ENCODE results near the gene ZNF414. TPM values are rescaled to one million over a fixed set of nuclear protein-coding genes. Genes with fewer than 3 reads are reported as not detected.

The ZNF414 gene
- total RNA-seq, 2 experiments from 2014 or later = 8.7 to 47.5 TPM

DNA sequence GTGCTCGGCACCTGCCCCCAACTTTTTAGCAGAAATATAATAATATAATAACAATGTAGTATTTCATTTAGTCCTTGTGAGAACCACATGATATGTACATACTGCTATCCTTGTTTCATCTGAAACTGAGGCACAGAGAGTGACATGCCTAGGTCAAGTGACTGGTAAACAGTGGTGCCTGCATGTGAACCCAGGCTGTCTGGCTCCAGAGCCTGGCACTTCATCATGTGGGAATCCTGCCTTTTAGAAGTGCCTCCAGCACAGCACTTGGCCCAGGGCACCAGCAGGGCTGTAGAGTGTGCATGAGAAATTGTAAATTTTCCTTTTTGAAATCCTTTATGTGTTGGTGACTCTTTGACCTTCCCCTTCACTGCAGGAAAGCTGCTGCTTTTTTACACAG, 39.0 kb downstream of the ZNF414 start:
- H2AFZ ChIP-seq (ENCODE audit: low read length) = no peak overlapping the region
- no TSS peak for BruUV-seq (replicated peaks)
- intact Hi-C loops (cut with micrococcal nuclease; ENCODE audit: unreplicated experiment) = no loop called here
- H4K20me1 ChIP-seq (ENCODE audit: insufficient read depth, low read length) = 0 out of 2 replicates have a peak, but pooled peaks cover 5% of the 10 kb centered on the region
- H3K27ac ChIP-seq (ENCODE audit: low read depth, low read length, poor library complexity, severe bottlenecking) = peak overlapping the region; percentile 92
- no peak for TF ChIP-seq EZH2phosphoT487 (IDR thresholded peaks at IDR 0.05; ENCODE audit: borderline replicate concordance, low read depth, low read length)
- TF ChIP-seq, protein P1, sequence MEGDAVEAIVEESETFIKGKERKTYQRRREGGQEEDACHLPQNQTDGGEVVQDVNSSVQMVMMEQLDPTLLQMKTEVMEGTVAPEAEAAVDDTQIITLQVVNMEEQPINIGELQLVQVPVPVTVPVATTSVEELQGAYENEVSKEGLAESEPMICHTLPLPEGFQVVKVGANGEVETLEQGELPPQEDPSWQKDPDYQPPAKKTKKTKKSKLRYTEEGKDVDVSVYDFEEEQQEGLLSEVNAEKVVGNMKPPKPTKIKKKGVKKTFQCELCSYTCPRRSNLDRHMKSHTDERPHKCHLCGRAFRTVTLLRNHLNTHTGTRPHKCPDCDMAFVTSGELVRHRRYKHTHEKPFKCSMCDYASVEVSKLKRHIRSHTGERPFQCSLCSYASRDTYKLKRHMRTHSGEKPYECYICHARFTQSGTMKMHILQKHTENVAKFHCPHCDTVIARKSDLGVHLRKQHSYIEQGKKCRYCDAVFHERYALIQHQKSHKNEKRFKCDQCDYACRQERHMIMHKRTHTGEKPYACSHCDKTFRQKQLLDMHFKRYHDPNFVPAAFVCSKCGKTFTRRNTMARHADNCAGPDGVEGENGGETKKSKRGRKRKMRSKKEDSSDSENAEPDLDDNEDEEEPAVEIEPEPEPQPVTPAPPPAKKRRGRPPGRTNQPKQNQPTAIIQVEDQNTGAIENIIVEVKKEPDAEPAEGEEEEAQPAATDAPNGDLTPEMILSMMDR (conservative IDR thresholded peaks at IDR 0.05; ENCODE audit: low read length) = no peak
- H3K4me2 ChIP-seq (ENCODE audit: low read length) = peak overlapping the region; percentile 67
- ChIA-PET POLR2A (no interaction called here), CTCF (ENCODE audit: unreplicated experiment) (no interaction called here)
- H3K9me2 ChIP-seq (ENCODE audit: insufficient read depth, low read length) = no peaks in the 10 kb centered on the region
- H3K9me3 ChIP-seq (ENCODE audit: low read length) = no peaks in the 10 kb centered on the region
- no peak overlapping the region for H3K4me3 ChIP-seq (ENCODE audit: low read depth, low read length, poor library complexity, severe bottlenecking)
- peaks cover 45% of the 10 kb centered on the region for H3K4me1 ChIP-seq (ENCODE audit: insufficient read depth, low read length, poor library complexity, severe bottlenecking)
- H3K79me2 ChIP-seq (ENCODE audit: insufficient read depth, low read depth, low read length) = peaks cover 54% of the 10 kb centered on the region
- H3K36me3 ChIP-seq (ENCODE audit: insufficient read depth, low read length) = peaks cover 86% of the 10 kb centered on the region
- no peak for DNase-seq (ENCODE audit: low spot score)

DNA sequence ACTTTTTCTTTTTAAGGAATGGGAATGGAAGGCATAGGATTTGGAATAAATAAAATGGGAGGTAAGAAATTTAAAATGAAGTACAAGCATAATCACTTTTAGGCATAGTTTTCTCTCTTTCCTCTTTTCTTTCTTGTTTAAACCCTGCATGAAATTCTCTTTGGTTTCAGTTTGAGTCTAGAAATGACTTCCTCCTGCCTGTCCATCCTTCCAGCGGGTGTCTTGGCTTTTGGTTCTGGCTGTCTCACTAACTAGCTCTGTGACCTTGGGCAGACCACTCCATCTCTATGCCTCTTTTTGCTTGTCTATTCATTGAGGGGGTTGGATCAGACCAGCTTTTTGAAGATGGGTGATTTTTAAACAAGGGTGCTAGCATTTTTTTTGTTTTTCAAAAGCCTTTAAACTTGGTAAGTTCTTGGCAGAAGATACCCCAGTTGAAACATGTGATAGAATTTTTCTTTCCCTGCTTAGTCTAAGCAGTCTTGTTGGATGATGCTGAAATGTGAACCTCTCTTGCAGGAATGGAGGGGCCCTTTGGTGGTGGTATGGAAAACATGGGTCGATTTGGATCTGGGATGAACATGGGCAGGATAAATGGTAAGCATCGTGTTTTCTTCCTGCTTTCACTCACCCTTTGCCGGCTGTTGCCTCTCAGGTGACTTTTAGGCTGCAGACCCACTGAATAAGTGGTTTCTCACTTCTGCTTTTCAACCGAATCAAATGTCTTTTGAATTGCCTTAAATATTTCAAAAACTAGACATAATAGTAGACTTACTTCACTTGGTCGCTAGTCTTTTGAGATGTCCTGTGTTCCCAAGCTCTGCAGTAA, 40.1 kb downstream of the ZNF414 start:
- Histone ChIP-seq H3K79me2 (ENCODE audit: insufficient read depth, low read depth, low read length) (peaks cover 45% of the 10 kb centered on the region), H4K20me1 (ENCODE audit: insufficient read depth, low read length) (peaks cover 5% of the 10 kb centered on the region; the same call in 1 of the 2 replicates), H3K27ac (ENCODE audit: low read depth, low read length, poor library complexity, severe bottlenecking) (peak overlapping the region; percentile 92), H2AFZ (ENCODE audit: low read length) (no peak overlapping the region), H3K9me3 (ENCODE audit: low read length) (no peaks in the 10 kb centered on the region), H3K9me2 (ENCODE audit: insufficient read depth, low read length) (no peaks in the 10 kb centered on the region), H3K36me3 (ENCODE audit: insufficient read depth, low read length) (peaks cover 91% of the 10 kb centered on the region), H3K4me3 (ENCODE audit: low read depth, low read length, poor library complexity, severe bottlenecking) (peak overlapping the region; percentile 35), H3K4me1 (ENCODE audit: insufficient read depth, low read length, poor library complexity, severe bottlenecking) (peaks cover 45% of the 10 kb centered on the region), H3K4me2 (ENCODE audit: low read length) (peak overlapping the region; percentile 67)
- CTCF ChIA-PET (ENCODE audit: unreplicated experiment) = no interaction called here
- TSS peak; percentile 44 for BruUV-seq (replicated peaks)
- DNase-seq (ENCODE audit: low spot score) = peak; percentile 84
- intact Hi-C loops (cut with micrococcal nuclease; ENCODE audit: unreplicated experiment) = loop anchor here (1.0 kb wide), 1 partner anchor 30 kb away; the partner anchor contains the start of gene HNRNPM
- no peak for TF ChIP-seq EZH2phosphoT487 (IDR thresholded peaks at IDR 0.05; ENCODE audit: borderline replicate concordance, low read depth, low read length)
- TF ChIP-seq, protein P1 (conservative IDR thresholded peaks at IDR 0.05; ENCODE audit: low read length) = no peak
- POLR2A ChIA-PET = interaction anchor here (0.6 to 1.1 kb wide), 5 partner anchors 27 to 1867 kb away, joined by 3 to 4 read pairs (median 3); partner anchors contain the start of gene ZNF414

Measured in OCI-LY7 (cell line).